Measurements from ENCODE around the gene GUCY1A1.

GUCY1A1 gene

DNA sequence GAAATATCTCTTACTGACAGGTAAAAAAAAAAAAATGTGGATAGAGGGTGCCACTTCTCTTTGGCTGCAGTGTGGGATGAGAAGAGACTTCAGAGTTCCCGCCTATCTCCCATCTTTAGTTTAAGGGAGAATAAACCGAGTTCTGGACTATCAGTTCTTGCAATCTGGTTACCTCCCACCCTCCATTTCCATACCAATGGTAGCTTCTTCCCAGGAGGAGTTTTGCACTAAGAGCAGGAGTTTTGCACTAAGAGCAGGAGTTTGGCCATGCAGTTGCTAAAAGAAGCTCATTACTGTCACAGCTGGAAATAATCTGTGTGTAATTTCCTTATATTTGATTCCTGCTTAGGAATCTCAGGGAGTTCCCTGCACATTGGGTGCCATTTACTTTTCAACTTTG, 81.4 kb downstream of the GUCY1A1 start:
- TF ChIP-seq ZNF24 (tag by site-specific recombination; IDR thresholded peaks at IDR 0.05) = no peak
- TF ChIP-seq SP7 (tag by site-specific recombination; IDR thresholded peaks at IDR 0.05) = no peak
- no peak for TF ChIP-seq ZFP37 (tag by site-specific recombination; IDR thresholded peaks at IDR 0.05)
- no peak for TF ChIP-seq ZNF37A (tag by site-specific recombination; IDR thresholded peaks at IDR 0.05)
- no peak for TF ChIP-seq ZNF548 (tag by site-specific recombination; IDR thresholded peaks at IDR 0.05)
- TF ChIP-seq INSM2 (tag by site-specific recombination; IDR thresholded peaks at IDR 0.05) = no peak
- no peak for TF ChIP-seq ZBTB26 (tag by site-specific recombination; optimal IDR thresholded peaks at IDR 0.05)
- no peaks in the 10 kb centered on the region for H3K4me1 ChIP-seq (ENCODE audit: control insufficient read depth, insufficient read depth, low read length)
- CTCF ChIA-PET = no interaction called here
- H3K36me3 ChIP-seq (ENCODE audit: control insufficient read depth in 2 of 2, insufficient read depth in 1 of 2, low read length in 2 of 2) = no peaks in the 10 kb centered on the region
- no peaks in the 10 kb centered on the region for H3K9me3 ChIP-seq (ENCODE audit: control insufficient read depth, insufficient read depth, low read depth, low read length)
- H3K27ac ChIP-seq (ENCODE audit: extremely low read depth, low read depth, low read length) = no peak overlapping the region
- POLR2A ChIA-PET = no interaction called here
- H3K4me3 ChIP-seq (ENCODE audit: low read depth, low read length) = no peak overlapping the region

- Histone ChIP-seq H3K36me3 (ENCODE audit: control insufficient read depth in 2 of 2, insufficient read depth in 1 of 2, low read length in 2 of 2) (no peaks in the 10 kb centered on the region), H3K4me1 (ENCODE audit: control insufficient read depth, insufficient read depth, low read length) (no peaks in the 10 kb centered on the region), H3K27ac (ENCODE audit: extremely low read depth, low read depth, low read length) (no peak overlapping the region), H3K4me3 (ENCODE audit: low read depth, low read length) (no peak overlapping the region), H3K9me3 (ENCODE audit: control insufficient read depth, insufficient read depth, low read depth, low read length) (no peaks in the 10 kb centered on the region)
- POLR2A ChIA-PET = no interaction called here
- no peak for TF ChIP-seq BCL11A (tag by site-specific recombination; IDR thresholded peaks at IDR 0.05; ENCODE audit: low read depth)
- TF ChIP-seq PATZ1 (tag by site-specific recombination; IDR thresholded peaks at IDR 0.05) = no peak
- TF ChIP-seq, protein P1, sequence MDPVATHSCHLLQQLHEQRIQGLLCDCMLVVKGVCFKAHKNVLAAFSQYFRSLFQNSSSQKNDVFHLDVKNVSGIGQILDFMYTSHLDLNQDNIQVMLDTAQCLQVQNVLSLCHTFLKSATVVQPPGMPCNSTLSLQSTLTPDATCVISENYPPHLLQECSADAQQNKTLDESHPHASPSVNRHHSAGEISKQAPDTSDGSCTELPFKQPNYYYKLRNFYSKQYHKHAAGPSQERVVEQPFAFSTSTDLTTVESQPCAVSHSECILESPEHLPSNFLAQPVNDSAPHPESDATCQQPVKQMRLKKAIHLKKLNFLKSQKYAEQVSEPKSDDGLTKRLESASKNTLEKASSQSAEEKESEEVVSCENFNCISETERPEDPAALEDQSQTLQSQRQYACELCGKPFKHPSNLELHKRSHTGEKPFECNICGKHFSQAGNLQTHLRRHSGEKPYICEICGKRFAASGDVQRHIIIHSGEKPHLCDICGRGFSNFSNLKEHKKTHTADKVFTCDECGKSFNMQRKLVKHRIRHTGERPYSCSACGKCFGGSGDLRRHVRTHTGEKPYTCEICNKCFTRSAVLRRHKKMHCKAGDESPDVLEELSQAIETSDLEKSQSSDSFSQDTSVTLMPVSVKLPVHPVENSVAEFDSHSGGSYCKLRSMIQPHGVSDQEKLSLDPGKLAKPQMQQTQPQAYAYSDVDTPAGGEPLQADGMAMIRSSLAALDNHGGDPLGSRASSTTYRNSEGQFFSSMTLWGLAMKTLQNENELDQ (tag by site-specific recombination; IDR thresholded peaks at IDR 0.05; ENCODE audit: low read depth) = no peak
- no peak for TF ChIP-seq ATF2 (tag by site-specific recombination; IDR thresholded peaks at IDR 0.05; ENCODE audit: low read depth)
- TF ChIP-seq GLI2 (tag by site-specific recombination; IDR thresholded peaks at IDR 0.05; ENCODE audit: borderline replicate concordance, low read depth) = no peak
- TF ChIP-seq ZNF664 (tag by site-specific recombination; IDR thresholded peaks at IDR 0.05) = no peak
- TF ChIP-seq TSHZ1 (tag by site-specific recombination; IDR thresholded peaks at IDR 0.05; ENCODE audit: borderline replicate concordance) = no peak
- no peak for TF ChIP-seq REPIN1 (tag by site-specific recombination; IDR thresholded peaks at IDR 0.05; ENCODE audit: low read depth)
- TF ChIP-seq ZNF394 (tag by site-specific recombination; IDR thresholded peaks at IDR 0.05; ENCODE audit: borderline replicate concordance) = no peak
- no peak for TF ChIP-seq ZNF114 (tag by site-specific recombination; IDR thresholded peaks at IDR 0.05)
- no peak for TF ChIP-seq ZBTB17 (tag by site-specific recombination; IDR thresholded peaks at IDR 0.05)
- no peak for TF ChIP-seq ZNF148 (tag by site-specific recombination; IDR thresholded peaks at IDR 0.05; ENCODE audit: borderline replicate concordance)
- TF ChIP-seq SETDB1 (IDR thresholded peaks at IDR 0.05; ENCODE audit: insufficient read length, low read length) = no peak
- CTCF ChIA-PET = interaction anchor here (0.6 kb wide), 2 partner anchors 18 to 39 kb away, joined by 3 read pairs; no protein-coding TSS in a partner anchor
These were observed 82.4 kb downstream of the GUCY1A1 start for GRCh38 chr4:155749041-155749440.

All from HEK293 (cell line).